ENCODE data around the gene USP17L22.
"Not testable (repeated sequence)": the region's sequence is repeated elsewhere in the genome, so short reads cannot be mapped to it uniquely, and the experiment has no call there.

USP17L22 gene, protein sequence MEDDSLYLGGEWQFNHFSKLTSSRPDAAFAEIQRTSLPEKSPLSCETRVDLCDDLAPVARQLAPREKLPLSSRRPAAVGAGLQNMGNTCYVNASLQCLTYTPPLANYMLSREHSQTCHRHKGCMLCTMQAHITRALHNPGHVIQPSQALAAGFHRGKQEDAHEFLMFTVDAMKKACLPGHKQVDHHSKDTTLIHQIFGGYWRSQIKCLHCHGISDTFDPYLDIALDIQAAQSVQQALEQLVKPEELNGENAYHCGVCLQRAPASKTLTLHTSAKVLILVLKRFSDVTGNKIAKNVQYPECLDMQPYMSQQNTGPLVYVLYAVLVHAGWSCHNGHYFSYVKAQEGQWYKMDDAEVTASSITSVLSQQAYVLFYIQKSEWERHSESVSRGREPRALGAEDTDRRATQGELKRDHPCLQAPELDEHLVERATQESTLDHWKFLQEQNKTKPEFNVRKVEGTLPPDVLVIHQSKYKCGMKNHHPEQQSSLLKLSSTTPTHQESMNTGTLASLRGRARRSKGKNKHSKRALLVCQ

DNA sequence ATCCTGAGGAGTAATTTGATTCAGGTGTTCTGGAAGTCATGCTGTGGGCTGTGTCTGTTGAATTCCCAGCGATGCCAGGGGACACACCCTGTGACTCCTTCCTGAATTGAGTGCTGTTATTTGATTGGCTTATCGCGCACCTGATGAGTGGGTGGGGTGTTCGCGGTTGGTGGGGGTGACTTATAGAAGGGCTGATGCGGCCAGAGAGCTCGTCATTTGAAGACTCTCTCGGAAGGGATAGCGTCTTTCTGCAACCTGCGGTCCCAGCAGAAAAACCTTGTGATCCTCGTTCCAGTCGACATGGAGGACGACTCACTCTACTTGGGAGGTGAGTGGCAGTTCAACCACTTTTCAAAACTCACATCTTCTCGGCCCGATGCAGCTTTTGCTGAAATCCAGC is at the start of gene USP17L22:
Gene USP17L22, plus strand, starts transcription at position 301 of the 400 bp plus-strand sequence. Its CDS starts 0 bp downstream, at position 301.
- in situ Hi-C loops (cut with HindIII; ENCODE audit: low sequenced_read_pairs), result not testable (repeated sequence)

DNA sequence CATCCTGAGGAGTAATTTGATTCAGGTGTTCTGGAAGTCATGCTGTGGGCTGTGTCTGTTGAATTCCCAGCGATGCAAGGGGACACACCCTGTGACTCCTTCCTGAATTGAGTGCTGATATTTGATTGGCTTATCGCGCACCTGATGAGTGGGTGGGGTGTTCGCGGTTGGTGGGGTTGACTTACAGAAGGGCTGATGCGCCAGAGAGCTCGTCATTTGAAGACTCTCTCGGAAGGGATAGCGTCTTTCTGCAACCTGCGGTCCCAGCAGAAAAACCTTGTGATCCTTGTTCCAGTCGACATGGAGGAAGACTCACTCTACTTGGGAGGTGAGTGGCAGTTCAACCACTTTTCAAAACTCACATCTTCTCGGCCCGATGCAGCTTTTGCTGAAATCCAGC is 47.6 kb upstream of the USP17L22 start, which contains the start of gene USP17L12:
Gene USP17L12, plus strand, starts transcription at position 301 of the 400 bp plus-strand sequence. Its CDS starts 0 bp downstream, at position 301.
- in situ Hi-C loops (cut with HindIII; ENCODE audit: low sequenced_read_pairs), result not testable (repeated sequence)

DNA sequence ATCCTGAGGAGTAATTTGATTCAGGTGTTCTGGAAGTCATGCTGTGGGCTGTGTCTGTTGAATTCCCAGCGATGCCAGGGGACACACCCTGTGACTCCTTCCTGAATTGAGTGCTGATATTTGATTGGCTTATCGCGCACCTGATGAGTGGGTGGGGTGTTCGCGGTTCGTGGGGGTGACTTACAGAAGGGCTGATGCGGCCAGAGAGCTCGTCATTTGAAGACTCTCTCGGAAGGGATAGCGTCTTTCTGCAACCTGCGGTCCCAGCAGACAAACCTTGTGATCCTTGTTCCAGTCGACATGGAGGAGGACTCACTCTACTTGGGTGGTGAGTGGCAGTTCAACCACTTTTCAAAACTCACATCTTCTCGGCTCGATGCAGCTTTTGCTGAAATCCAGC is 42.8 kb upstream of the USP17L22 start, which contains the start of gene USP17L13:
Gene USP17L13, plus strand, starts transcription at position 301 of the 400 bp plus-strand sequence. Its CDS starts 0 bp downstream, at position 301.
- in situ Hi-C loops (cut with HindIII; ENCODE audit: low sequenced_read_pairs), result not testable (repeated sequence)

DNA sequence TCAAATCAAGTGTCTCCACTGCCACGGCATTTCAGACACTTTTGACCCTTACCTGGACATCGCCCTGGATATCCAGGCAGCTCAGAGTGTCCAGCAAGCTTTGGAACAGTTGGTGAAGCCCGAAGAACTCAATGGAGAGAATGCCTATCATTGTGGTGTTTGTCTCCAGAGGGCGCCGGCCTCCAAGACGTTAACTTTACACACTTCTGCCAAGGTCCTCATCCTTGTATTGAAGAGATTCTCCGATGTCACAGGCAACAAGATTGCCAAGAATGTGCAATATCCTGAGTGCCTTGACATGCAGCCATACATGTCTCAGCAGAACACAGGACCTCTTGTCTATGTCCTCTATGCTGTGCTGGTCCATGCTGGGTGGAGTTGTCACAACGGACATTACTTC is 37.2 kb upstream of the USP17L22 start:
- in situ Hi-C loops (cut with HindIII; ENCODE audit: low sequenced_read_pairs), result not testable (repeated sequence)

DNA sequence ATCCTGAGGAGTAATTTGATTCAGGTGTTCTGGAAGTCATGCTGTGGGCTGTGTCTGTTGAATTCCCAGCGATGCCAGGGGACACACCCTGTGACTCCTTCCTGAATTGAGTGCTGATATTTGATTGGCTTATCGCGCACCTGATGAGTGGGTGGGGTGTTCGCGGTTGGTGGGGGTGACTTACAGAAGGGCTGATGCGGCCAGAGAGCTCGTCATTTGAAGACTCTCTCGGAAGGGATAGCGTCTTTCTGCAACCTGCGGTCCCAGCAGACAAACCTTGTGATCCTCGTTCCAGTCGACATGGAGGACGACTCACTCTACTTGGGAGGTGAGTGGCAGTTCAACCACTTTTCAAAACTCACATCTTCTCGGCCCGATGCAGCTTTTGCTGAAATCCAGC is 33.3 kb upstream of the USP17L22 start, which contains the start of gene USP17L15:
Gene USP17L15, plus strand, starts transcription at position 301 of the 400 bp plus-strand sequence. Its CDS starts 0 bp downstream, at position 301.
- in situ Hi-C loops (cut with HindIII; ENCODE audit: low sequenced_read_pairs), result not testable (repeated sequence)

DNA sequence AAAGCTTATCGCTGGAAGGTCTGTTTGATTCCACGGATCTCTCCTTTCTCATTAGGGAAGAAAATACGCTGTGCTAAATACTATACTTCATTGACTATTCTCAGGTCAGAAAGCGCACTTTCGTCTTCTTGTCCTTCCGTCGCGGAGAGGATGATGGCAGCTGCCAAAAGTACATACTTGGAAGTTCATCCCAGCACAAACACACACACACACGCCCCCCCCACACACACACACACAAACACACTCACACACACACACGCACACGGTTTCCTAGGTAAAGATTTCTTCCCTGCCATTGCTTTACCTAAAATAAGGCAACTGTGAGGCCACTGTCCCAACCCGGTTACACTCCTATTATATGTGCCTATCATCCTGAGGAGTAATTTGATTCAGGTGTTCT is 29.0 kb upstream of the USP17L22 start:
- in situ Hi-C loops (cut with HindIII; ENCODE audit: low sequenced_read_pairs), result not testable (repeated sequence)

DNA sequence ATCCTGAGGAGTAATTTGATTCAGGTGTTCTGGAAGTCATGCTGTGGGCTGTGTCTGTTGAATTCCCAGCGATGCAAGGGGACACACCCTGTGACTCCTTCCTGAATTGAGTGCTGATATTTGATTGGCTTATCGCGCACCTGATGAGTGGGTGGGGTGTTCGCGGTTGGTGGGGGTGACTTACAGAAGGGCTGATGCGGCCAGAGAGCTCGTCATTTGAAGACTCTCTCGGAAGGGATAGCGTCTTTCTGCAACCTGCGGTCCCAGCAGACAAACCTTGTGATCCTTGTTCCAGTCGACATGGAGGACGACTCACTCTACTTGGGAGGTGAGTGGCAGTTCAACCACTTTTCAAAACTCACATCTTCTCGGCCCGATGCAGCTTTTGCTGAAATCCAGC is 23.8 kb upstream of the USP17L22 start, which contains the start of gene USP17L17:
Gene USP17L17, plus strand, starts transcription at position 301 of the 400 bp plus-strand sequence. Its CDS starts 0 bp downstream, at position 301.
- in situ Hi-C loops (cut with HindIII; ENCODE audit: low sequenced_read_pairs), result not testable (repeated sequence)

DNA sequence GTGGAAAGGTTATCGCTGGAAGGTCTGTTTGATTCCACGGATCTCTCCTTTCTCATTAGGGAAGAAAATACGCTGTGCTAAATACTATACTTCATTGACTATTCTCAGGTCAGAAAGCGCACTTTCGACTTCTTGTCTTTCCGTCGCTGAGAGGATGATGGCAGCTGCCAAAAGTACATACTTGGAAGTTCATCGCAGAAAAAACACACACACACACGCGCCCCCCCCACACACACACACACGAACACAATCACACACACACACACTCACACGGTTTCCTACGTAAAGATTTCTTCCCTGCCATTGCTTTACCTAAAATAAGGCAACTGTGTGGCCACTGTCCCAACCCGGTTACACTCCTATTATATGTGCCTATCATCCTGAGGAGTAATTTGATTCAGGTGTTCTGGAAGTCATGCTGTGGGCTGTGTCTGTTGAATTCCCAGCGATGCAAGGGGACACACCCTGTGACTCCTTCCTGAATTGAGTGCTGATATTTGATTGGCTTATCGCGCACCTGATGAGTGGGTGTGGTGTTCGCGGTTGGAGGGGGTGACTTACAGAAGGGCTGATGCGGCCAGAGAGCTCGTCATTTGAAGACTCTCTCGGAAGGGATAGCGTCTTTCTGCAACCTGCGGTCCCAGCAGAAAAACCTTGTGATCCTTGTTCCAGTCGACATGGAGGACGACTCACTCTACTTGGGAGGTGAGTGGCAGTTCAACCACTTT is 19.3 kb upstream of the USP17L22 start, which contains the start of gene USP17L18:
Gene USP17L18, plus strand, starts transcription at position 678 of the 728 bp plus-strand sequence. Its CDS starts 0 bp downstream, at position 678.
- in situ Hi-C loops (cut with HindIII; ENCODE audit: low sequenced_read_pairs), result not testable (repeated sequence)

DNA sequence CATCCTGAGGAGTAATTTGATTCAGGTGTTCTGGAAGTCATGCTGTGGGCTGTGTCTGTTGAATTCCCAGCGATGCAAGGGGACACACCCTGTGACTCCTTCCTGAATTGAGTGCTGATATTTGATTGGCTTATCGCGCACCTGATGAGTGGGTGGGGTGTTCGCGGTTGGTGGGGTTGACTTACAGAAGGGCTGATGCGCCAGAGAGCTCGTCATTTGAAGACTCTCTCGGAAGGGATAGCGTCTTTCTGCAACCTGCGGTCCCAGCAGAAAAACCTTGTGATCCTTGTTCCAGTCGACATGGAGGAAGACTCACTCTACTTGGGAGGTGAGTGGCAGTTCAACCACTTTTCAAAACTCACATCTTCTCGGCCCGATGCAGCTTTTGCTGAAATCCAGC is 14.3 kb upstream of the USP17L22 start, which contains the start of gene USP17L19:
Gene USP17L19, plus strand, starts transcription at position 301 of the 400 bp plus-strand sequence. Its CDS starts 0 bp downstream, at position 301.
- in situ Hi-C loops (cut with HindIII; ENCODE audit: low sequenced_read_pairs), result not testable (repeated sequence)

DNA sequence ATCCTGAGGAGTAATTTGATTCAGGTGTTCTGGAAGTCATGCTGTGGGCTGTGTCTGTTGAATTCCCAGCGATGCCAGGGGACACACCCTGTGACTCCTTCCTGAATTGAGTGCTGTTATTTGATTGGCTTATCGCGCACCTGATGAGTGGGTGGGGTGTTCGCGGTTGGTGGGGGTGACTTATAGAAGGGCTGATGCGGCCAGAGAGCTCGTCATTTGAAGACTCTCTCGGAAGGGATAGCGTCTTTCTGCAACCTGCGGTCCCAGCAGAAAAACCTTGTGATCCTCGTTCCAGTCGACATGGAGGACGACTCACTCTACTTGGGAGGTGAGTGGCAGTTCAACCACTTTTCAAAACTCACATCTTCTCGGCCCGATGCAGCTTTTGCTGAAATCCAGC is 9.6 kb upstream of the USP17L22 start, which contains the start of gene USP17L20:
Gene USP17L20, plus strand, starts transcription at position 301 of the 400 bp plus-strand sequence. Its CDS starts 0 bp downstream, at position 301.
- in situ Hi-C loops (cut with HindIII; ENCODE audit: low sequenced_read_pairs), result not testable (repeated sequence)

DNA sequence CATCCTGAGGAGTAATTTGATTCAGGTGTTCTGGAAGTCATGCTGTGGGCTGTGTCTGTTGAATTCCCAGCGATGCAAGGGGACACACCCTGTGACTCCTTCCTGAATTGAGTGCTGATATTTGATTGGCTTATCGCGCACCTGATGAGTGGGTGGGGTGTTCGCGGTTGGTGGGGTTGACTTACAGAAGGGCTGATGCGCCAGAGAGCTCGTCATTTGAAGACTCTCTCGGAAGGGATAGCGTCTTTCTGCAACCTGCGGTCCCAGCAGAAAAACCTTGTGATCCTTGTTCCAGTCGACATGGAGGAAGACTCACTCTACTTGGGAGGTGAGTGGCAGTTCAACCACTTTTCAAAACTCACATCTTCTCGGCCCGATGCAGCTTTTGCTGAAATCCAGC is 4.8 kb upstream of the USP17L22 start, which contains the start of gene USP17L21:
Gene USP17L21, plus strand, starts transcription at position 301 of the 400 bp plus-strand sequence. Its CDS starts 0 bp downstream, at position 301.
- in situ Hi-C loops (cut with HindIII; ENCODE audit: low sequenced_read_pairs), result not testable (repeated sequence)

DNA sequence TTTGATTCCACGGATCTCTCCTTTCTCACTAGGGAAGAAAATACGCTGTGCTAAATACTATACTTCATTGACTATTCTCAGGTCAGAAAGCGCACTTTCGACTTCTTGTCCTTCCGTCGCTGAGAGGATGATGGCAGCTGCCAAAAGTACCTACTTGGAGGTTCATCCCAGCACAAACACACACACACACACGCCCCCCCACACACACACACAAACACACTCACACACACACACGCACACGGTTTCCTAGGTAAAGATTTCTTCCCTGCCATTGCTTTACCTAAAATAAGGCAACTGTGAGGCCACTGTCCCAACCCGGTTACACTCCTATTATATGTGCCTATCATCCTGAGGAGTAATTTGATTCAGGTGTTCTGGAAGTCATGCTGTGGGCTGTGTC is 4.3 kb downstream of the USP17L22 start:
- in situ Hi-C loops (cut with HindIII; ENCODE audit: low sequenced_read_pairs), result not testable (repeated sequence)

All from DLD1 (cell line).